DMS114 treated with DMSO at 0.1 percent for 48 hours (cell line): Measurements from ENCODE around the gene THOC6.
"Not testable (repeated sequence)": the region's sequence is repeated elsewhere in the genome, so short reads cannot be mapped to it uniquely, and the experiment has no call there.

Source experiments
- DNase-seq: peaks from one replicate; lab custom pipeline; 2025; ENCODE audit not compliant: unreplicated experiment; lab: John Stamatoyannopoulos, UW

THOC6 gene

DNA sequence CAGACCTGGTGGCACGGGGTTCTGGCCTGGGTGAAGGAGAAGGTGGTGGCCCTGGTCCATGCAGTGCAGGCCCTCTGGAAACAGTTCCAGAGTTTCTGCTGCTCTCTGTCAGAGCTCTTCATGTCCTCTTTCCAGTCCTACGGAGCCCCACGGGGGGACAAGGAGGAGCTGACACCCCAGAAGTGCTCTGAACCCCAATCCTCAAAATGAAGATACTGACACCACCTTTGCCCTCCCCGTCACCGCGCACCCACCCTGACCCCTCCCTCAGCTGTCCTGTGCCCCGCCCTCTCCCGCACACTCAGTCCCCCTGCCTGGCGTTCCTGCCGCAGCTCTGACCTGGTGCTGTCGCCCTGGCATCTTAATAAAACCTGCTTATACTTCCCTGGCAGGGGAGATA lies 45.3 kb downstream of the THOC6 start:
- DNase-seq = not testable (repeated sequence)

DNA sequence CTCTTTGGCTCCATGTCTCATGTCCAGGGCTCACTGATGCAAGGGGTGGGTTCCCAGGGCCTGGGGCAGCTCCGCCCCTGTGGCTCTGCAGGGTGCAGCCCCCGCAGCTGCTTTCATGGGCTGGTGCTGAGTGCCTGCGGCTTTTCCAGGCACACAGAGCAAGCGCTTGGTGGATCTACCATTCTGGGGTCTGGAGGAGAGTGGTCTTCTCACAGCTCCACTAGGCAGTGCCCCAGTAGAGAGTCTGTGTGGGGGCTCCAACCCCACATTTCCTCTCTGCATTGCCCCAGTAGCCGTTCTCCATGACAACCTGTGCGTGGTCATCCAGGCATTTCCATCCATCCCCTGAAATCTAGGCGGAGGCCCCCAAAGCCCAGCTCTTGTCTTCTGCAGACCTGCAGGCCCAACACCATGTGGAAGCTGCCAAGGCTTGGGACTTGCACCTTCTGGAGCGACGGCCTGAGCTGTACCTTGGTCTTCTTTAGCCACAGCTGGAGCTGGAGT lies 46.8 kb downstream of the THOC6 start:
- DNase-seq = no peak

GRCh38 chr16:3071655-3072054 lies 47.8 kb downstream of the THOC6 start:
- DNase-seq = no peak

GRCh38 chr16:3072148-3072547 lies 48.3 kb downstream of the THOC6 start:
- DNase-seq = not testable (repeated sequence)

- not testable (repeated sequence) for DNase-seq
Observed at GRCh38 chr16:3072576-3073263, 48.9 kb downstream of the THOC6 start.

DNA sequence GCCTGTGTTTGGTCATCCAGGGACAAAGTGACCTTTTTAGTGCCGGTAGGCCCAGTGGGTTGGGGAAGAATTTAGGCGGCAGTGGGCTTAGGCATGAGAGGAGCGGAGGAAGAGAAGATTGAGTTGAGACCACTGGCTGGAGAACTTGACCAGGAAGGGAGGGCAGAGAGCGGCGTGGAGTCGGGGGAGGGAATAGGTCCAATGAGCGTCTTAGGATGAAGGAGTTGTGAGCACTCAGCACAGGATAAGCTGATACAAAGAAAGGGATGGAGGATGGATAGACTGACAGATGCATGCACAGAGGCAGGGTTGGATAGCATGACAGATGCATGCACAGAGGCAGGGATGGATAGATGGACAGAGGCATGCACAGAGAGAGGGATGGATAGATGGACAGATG lies 49.6 kb downstream of the THOC6 start:
- no peak for DNase-seq

- DNase-seq = no peak
Observed at GRCh38 chr16:3074860-3075522, 51.2 kb downstream of the THOC6 start.

DNA sequence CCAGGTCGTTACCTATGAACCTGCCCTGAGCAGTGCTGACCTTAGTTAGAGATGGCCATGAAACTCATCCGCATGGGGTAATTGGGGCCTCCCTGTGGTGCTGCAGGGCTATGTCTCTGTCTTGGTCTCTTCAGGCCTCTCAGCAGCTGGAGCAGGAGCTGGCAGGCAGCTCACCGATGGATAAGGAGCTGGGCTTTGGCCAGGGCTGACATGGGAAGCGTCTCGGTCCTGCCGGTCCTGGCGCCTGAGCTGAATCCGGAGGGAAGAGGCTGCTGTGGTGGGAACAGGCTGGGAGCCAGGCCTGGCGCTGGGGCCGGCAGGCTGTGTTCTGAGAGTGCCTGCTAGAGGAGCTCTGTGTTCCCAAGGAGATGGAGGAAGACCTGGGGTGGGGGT lies 51.7 kb downstream of the THOC6 start:
- DNase-seq = no peak

DNA sequence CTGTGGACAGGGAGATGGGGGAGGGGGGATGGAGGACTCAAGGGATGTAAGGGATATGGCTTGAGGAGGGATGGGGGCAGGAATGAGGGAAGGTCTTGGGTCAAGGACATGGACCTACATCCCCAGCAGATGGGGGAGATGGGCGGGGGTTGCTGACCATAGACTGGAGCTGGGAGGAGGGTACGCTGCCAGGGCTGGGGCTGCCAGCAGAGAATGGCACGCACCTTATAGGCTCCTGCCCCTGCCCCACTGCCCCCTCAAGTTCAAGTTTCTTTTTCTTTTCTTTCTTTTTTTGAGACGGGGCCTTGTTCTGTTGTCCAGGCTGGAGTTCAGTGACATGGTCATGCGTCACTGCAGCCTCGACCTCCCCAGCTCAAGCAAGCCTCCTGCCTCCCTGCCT lies 52.1 kb downstream of the THOC6 start:
- not testable (repeated sequence) for DNase-seq

GRCh38 chr16:3076577-3076976 lies 52.7 kb downstream of the THOC6 start:
- no peak for DNase-seq
